Lung (tissue), 12 donors: ENCODE data around the gene C11orf97. TPM values are rescaled to one million over a fixed set of nuclear protein-coding genes. Genes with fewer than 3 reads are reported as not detected.

Experiments used
- ATAC-seq: fragments of 200-7000 bp; cut with Tn5 transposase; one replicate; pipeline ENCODE4 v1.9.1; 2020; ENCODE audit warnings: moderate number of reproducible peaks; ENCODE audit not compliant: insufficient read depth, low FRiP score
- DNase-seq, 3 donors: peaks; one replicate each; pipeline ENCODE4 v3.0.0-alpha.2; 2013 to 2017
- H3K27ac ChIP-seq, 2 donors: one replicate each; pipeline ENCODE4 v1.5.1; 2013; ENCODE audit warnings: mild to moderate bottlenecking in 2 of 2, moderate library complexity in 2 of 2, control low read depth in 1 of 2, inconsistent platforms in 1 of 2, low read depth in 1 of 2, low read length in 1 of 2
- H3K27me3 ChIP-seq, 3 donors: one replicate each; pipeline ENCODE4 v1.5.1; 2013; ENCODE audit warnings: low read length in 2 of 3; ENCODE audit not compliant: control insufficient read depth in 3 of 3, insufficient read depth in 3 of 3
- H3K36me3 ChIP-seq, 4 donors: one replicate each; pipeline ENCODE4 v1.5.1; 2013; ENCODE audit warnings: low read length in 4 of 4, mild to moderate bottlenecking in 1 of 4, moderate library complexity in 1 of 4; ENCODE audit not compliant: control insufficient read depth in 4 of 4, insufficient read depth in 4 of 4
- H3K4me1 ChIP-seq, 5 donors: one replicate each; pipeline ENCODE4 v1.5.1; 2013; ENCODE audit warnings: low read length in 5 of 5, mild to moderate bottlenecking in 2 of 5, moderate library complexity in 1 of 5; ENCODE audit not compliant: control insufficient read depth in 5 of 5, insufficient read depth in 5 of 5
- H3K4me3 ChIP-seq: one replicate; pipeline ENCODE4 v1.5.1; 2013; ENCODE audit warnings: mild to moderate bottlenecking, control low read depth, moderate library complexity
- H3K9ac ChIP-seq, 2 donors: one replicate each; pipeline ENCODE4 v1.5.1; 2013; ENCODE audit warnings: low read length in 2 of 2, control low read depth in 1 of 2; ENCODE audit not compliant: insufficient read depth in 1 of 2
- H3K9me3 ChIP-seq, 4 donors: one replicate each; pipeline ENCODE4 v1.5.1; 2013; ENCODE audit warnings: low read length in 3 of 4, mild to moderate bottlenecking in 1 of 4, moderate library complexity in 1 of 4; ENCODE audit not compliant: control insufficient read depth in 4 of 4, insufficient read depth in 3 of 4
- CTCF ChIP-seq: IDR thresholded peaks from 2 replicates; pipeline ENCODE4 v1.5.1; 2012; ENCODE audit warnings: mild to moderate bottlenecking; ENCODE audit errors: control extremely low read depth, extremely low read depth
- WGBS, 2 donors: extraction: QIAGEN DNeasy Blood & Tissue Kit; methylation state at CpG; one replicate each; pipeline ENCODE4 v1.1.7; 2013; 5-methylcytosine and 5-hydroxymethylcytosine counted together
- polyA plus RNA-seq, 2 donors: library from polyadenylated mRNA; stranded (reverse); fragments of 200-250 nt; gene quantifications; one replicate each; pipeline ENCODE4 v1.2.1, GENCODE V29; 2013
- total RNA-seq, 2 donors: library from RNA; depleted of rRNA in 1 of 2; stranded (reverse); fragments of >200 nt in 1 of 2; gene quantifications; one replicate each; pipeline ENCODE4 v1.2.1, GENCODE V29; 2014 to 2021
- donor health status: control.
- donor health status: control.
- donor health status: Bipolar disorder and iron deficiency.
- donor health status: healthy.
- donor health status: DM: yes; HTN: yes; CAD: no.

Gene C11orf97
- total and polyA plus RNA-seq, 4 donors = 4.1 to 14.7 (median 6.9) TPM

DNA sequence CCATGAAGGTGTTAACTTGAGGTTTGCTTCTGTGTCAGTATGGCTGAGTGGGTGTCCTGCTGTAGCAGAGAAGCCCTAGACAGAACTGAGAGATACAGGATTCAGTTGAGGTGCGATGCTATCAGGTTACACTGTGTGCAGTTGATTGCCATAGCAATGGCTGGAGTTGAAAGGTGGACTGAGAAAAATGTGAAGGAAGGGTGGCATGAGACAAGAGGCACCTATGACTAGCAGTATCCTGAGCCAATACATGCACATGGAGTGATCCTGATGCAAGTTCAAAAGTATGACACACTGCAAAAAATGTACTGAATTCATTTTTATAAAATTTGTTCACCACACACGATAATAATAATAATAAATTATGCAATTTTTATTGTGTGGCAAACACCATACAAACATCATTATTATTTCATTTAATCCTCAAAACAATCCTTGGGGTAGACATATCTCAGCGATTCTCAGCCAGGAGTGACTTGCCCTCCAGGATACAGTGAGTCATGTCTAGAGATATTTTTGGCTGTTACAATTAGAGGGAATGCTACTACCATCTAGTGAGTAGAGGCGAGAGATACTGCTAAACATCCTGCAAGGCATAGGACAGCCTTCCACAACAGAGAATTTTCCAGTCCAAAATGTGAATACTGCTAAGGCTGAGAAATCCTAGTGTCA is 51.1 kb downstream of the C11orf97 start:
- DNase-seq (no peak), ATAC-seq (no peak)
- no peaks in the 10 kb centered on the region for H3K27me3 ChIP-seq
- no peak overlapping the region for H3K27ac ChIP-seq
- no peak overlapping the region for H3K4me3 ChIP-seq
- H3K36me3 ChIP-seq = no peaks in the 10 kb centered on the region
- peaks cover 0 to 4% (median 0%) of the 10 kb centered on the region in 5 donors for H3K4me1 ChIP-seq
- WGBS, 2 donors = 59 to 79% methylated on average over 4 of the region's 4 CpGs
- H3K9me3 ChIP-seq = no peaks in the 10 kb centered on the region
- no peak for TF ChIP-seq CTCF
- no peak overlapping the region for H3K9ac ChIP-seq

DNA sequence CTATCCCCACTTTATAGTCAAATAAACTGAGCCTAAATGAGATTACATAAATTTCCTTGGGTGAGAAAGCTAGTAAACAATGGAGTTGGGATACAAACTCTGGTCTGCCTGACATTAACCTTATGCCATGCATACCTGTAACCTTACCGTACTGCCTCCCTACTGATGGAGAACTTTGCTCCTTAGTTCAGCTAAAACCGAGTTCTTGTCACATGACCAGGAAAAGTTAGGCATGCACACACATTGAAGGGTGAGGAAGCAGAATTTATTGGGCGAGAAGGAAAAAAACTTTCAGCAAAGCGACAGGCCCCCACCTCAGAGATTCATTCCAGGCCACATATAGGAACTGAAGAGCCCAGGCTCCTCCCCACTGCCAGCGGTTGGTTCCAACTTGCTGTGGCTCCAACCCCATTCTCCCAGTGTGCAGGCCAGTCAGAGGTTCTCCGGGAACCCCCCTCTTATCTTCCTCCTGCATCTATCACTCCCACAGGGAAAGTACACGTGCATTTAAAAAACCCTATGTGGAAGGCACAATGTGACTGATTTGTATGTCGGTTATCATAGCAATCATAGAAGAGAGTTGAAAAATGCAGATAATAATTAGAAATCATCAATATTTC is 51.7 kb downstream of the C11orf97 start:
- H3K9ac ChIP-seq = no peak overlapping the region
- ATAC-seq (no peak), DNase-seq (no peak)
- H3K27ac ChIP-seq = no peak overlapping the region
- no peaks in the 10 kb centered on the region for H3K36me3 ChIP-seq
- no peaks in the 10 kb centered on the region for H3K9me3 ChIP-seq
- 73 to 78% methylated on average over 8 of the region's 8 CpGs for WGBS, 2 donors
- no peak for TF ChIP-seq CTCF
- no peaks in the 10 kb centered on the region for H3K27me3 ChIP-seq
- H3K4me1 ChIP-seq = peaks cover 0 to 4% (median 0%) of the 10 kb centered on the region in 5 donors
- no peak overlapping the region for H3K4me3 ChIP-seq

- no peaks in the 10 kb centered on the region for H3K27me3 ChIP-seq
- H3K9me3 ChIP-seq = no peaks in the 10 kb centered on the region
- no peak for ATAC-seq
- 93 to 97% methylated on average over 25 of the region's 25 CpGs for WGBS, 2 donors
- no peak within 1 kb of the TSS for H3K27ac ChIP-seq
- no peaks in the 10 kb centered on the region for H3K36me3 ChIP-seq
- TF ChIP-seq CTCF = no peak
- no peak within 1 kb of the TSS for H3K4me3 ChIP-seq
- H3K9ac ChIP-seq = no peak within 1 kb of the TSS
- H3K4me1 ChIP-seq = peaks cover 0 to 4% (median 0%) of the 10 kb centered on the region in 5 donors
- DNase-seq = no peak
Measured at GRCh38 chr11:94567181-94567670, 55.0 kb downstream of the C11orf97 start, which contains the start of gene PIWIL4. PIWIL4 (plus strand) TSS chr11:94567368; CDS start chr11:94567519, 151 bp downstream.
